DMS 273 treated with DMSO at 0.1 percent for 48 hours (cell line): ENCODE measurements around the gene MAD2L1BP.

Source experiments
- DNase-seq: peaks from one replicate; lab custom pipeline; 2025; lab: John Stamatoyannopoulos, UW

The MAD2L1BP gene

GRCh38 chr6:43683708-43684455 is 48.2 kb downstream of the MAD2L1BP start:
- no peak for DNase-seq

- DNase-seq, result no peak
These were observed 51.4 kb downstream of the MAD2L1BP start for GRCh38 chr6:43687079-43687436.

GRCh38 chr6:43687437-43688347 is 52.1 kb downstream of the MAD2L1BP start, which contains the start of gene MRPS18A:
TSS of gene MRPS18A (minus strand) at chr6:43687791. CDS start at chr6:43687779, 12 bp downstream.
- peak; percentile 47 for DNase-seq

- no peak for DNase-seq
These were observed 53.8 kb downstream of the MAD2L1BP start for GRCh38 chr6:43689421-43689820.
